HG03439 (cell line): ENCODE results near the gene OR4E1.
"Not testable (repeated sequence)": the region's sequence is repeated elsewhere in the genome, so short reads cannot be mapped to it uniquely, and the experiment has no call there.

ENCODE experiments used
- ATAC-seq: cut with Tn5 transposase; IDR thresholded peaks from one replicate; pipeline ENCODE4 v1.9.1; 2021; ENCODE audit warnings: mild to moderate bottlenecking, moderate library complexity; ENCODE audit not compliant: unreplicated experiment

OR4E1 gene

GRCh38 chr14:21654215-21654614 lies 19.4 kb downstream of the OR4E1 start:
- ATAC-seq: no peak

- no peak for ATAC-seq
These were observed 20.2 kb downstream of the OR4E1 start, which contains the start of gene OR4E2 for GRCh38 chr14:21653331-21653885. Gene OR4E2 (plus strand): TSS chr14:21653835. CDS start chr14:21665083, 11,248 bp downstream.

GRCh38 chr14:21652209-21652808 lies 21.3 kb downstream of the OR4E1 start:
- ATAC-seq: no peak

GRCh38 chr14:21647380-21647779 lies 26.2 kb downstream of the OR4E1 start:
- ATAC-seq: no peak

- ATAC-seq: no peak
These were observed 30.2 kb downstream of the OR4E1 start for GRCh38 chr14:21643407-21643806.

- no peak for ATAC-seq
These were observed 30.9 kb downstream of the OR4E1 start for GRCh38 chr14:21642683-21643082.

- no peak for ATAC-seq
These were observed 38.8 kb downstream of the OR4E1 start, which contains the start of gene OR10G2 for GRCh38 chr14:21634840-21635239. Gene OR10G2 (minus strand): TSS chr14:21634940. CDS start chr14:21634842, 98 bp downstream.

- ATAC-seq: no peak
These were observed 42.5 kb downstream of the OR4E1 start for GRCh38 chr14:21631084-21631483.

- not testable (repeated sequence) for ATAC-seq
These were observed 43.1 kb downstream of the OR4E1 start for GRCh38 chr14:21630503-21630902.

GRCh38 chr14:21626491-21627230 lies 47.0 kb downstream of the OR4E1 start:
- ATAC-seq: no peak
